WERI-Rb-1 (cell line): Measurements from ENCODE around the gene KCNH3.
A peak's percentile ranks its signal among the peaks of the same experiment; 100 is the strongest.

Experiments
- DNase-seq: peaks from one replicate; pipeline ENCODE4 v3.0.0-alpha.2; 2020
- H3K27ac ChIP-seq: fragments of 250-450 bp; sonication (Bioruptor Pico); 2 replicates; pipeline ENCODE4 v1.5.1; 2020; ENCODE audit warnings: mild to moderate bottlenecking, moderate library complexity
- H3K27me3 ChIP-seq: fragments of 250-450 bp; sonication (Bioruptor Pico); 2 replicates; pipeline ENCODE4 v1.5.1; 2021; ENCODE audit warnings: mild to moderate bottlenecking, low read depth, moderate library complexity; ENCODE audit not compliant: insufficient read depth, severe bottlenecking
- H3K36me3 ChIP-seq: fragments of 250-450 bp; sonication (Bioruptor Pico); 2 replicates; pipeline ENCODE4 v1.5.1; 2020; ENCODE audit warnings: mild to moderate bottlenecking, moderate library complexity
- H3K4me3 ChIP-seq: 2 replicates; pipeline ENCODE4 v1.5.1; 2011; ENCODE audit warnings: low read depth, mild to moderate bottlenecking, control low read depth, low read length
- H3K9me3 ChIP-seq: fragments of 250-450 bp; sonication (Bioruptor Pico); 2 replicates; pipeline ENCODE4 v1.5.1; 2021; ENCODE audit warnings: mild to moderate bottlenecking, moderate library complexity; ENCODE audit not compliant: severe bottlenecking
- TF ChIP-seq, protein P1 (sequence below): IDR thresholded peaks from 2 replicates; pipeline ENCODE4 v1.5.1; 2011; ENCODE audit warnings: low read depth, mild to moderate bottlenecking, control low read depth, inconsistent platforms, low read length

Gene KCNH3, protein sequence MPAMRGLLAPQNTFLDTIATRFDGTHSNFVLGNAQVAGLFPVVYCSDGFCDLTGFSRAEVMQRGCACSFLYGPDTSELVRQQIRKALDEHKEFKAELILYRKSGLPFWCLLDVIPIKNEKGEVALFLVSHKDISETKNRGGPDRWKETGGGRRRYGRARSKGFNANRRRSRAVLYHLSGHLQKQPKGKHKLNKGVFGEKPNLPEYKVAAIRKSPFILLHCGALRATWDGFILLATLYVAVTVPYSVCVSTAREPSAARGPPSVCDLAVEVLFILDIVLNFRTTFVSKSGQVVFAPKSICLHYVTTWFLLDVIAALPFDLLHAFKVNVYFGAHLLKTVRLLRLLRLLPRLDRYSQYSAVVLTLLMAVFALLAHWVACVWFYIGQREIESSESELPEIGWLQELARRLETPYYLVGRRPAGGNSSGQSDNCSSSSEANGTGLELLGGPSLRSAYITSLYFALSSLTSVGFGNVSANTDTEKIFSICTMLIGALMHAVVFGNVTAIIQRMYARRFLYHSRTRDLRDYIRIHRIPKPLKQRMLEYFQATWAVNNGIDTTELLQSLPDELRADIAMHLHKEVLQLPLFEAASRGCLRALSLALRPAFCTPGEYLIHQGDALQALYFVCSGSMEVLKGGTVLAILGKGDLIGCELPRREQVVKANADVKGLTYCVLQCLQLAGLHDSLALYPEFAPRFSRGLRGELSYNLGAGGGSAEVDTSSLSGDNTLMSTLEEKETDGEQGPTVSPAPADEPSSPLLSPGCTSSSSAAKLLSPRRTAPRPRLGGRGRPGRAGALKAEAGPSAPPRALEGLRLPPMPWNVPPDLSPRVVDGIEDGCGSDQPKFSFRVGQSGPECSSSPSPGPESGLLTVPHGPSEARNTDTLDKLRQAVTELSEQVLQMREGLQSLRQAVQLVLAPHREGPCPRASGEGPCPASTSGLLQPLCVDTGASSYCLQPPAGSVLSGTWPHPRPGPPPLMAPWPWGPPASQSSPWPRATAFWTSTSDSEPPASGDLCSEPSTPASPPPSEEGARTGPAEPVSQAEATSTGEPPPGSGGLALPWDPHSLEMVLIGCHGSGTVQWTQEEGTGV

DNA sequence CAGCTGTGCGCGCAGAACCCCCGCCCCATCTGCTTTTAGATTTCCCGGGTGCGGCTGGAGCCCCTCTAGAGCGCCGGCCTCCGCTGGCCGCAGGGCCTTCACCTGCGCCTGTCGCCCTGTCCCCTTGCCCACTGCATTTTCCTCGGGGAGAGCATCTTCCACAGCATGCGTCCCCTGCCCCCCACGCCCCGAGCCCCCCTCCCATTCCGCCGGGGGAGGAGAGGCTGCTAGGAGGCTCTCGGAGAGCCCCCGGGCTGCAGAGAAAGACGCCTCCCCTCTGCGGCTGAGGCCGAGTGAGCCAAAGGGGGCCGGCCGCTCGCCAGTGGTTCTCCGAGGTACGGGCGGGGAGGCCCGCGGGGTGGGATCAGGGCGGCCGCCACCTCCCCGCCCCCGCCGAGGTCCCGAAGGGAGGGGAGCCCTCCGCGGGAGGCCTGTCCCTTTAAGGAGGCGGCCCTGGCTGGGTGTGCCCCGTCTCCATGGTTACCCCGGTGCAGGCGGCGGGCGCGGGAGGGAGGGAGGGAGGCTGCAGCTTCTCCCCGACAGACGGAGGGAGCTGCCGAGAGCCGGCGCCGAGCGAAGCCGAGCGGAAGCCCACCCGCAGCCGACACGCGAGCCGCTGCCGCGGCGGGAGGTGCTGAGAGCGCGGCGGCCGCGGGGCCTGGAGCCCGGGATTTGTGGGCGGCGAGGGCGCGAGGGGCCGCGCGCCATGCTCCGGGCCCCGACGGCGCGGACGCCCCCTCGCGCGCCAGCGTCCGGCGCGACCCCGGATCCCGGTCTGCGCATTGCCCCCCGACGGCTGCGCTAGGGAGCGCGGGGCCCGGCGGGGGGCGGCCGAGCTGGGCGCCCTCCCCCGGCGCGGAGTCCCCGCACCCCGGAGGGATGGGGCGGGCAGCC is at the start of gene KCNH3:
Gene KCNH3, plus strand, starts transcription at position 521 of the 894 bp plus-strand sequence. CDS start 387 bp downstream, outside the sequence.
- Histone ChIP-seq H3K4me3 (peak within 1 kb of the TSS; percentile 62), H3K36me3 (no peaks in the 10 kb centered on the region), H3K27me3 (peaks cover 8% of the 10 kb centered on the region), H3K9me3 (no peaks in the 10 kb centered on the region), H3K27ac (no peak within 1 kb of the TSS)
- TF ChIP-seq, protein P1, sequence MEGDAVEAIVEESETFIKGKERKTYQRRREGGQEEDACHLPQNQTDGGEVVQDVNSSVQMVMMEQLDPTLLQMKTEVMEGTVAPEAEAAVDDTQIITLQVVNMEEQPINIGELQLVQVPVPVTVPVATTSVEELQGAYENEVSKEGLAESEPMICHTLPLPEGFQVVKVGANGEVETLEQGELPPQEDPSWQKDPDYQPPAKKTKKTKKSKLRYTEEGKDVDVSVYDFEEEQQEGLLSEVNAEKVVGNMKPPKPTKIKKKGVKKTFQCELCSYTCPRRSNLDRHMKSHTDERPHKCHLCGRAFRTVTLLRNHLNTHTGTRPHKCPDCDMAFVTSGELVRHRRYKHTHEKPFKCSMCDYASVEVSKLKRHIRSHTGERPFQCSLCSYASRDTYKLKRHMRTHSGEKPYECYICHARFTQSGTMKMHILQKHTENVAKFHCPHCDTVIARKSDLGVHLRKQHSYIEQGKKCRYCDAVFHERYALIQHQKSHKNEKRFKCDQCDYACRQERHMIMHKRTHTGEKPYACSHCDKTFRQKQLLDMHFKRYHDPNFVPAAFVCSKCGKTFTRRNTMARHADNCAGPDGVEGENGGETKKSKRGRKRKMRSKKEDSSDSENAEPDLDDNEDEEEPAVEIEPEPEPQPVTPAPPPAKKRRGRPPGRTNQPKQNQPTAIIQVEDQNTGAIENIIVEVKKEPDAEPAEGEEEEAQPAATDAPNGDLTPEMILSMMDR, result no peak
- DNase-seq, result peak; percentile 92

DNA sequence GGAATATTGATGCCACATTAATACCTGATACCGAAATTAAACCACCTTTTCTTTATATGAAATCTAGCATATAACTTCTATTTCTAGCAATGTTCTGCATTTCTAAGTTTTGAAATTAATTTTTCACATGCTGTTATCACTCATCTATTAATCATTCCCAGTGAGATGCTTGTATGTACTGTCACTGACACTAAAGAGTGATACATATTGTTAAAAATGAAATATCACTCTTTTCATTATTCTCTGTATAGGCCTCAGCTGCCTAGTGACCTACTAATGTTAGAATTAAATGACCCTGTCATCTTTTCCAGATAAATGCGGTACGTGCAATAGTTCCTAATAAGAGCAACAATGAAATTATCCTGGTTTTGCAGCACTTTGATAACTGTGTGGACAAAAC is 49.7 kb upstream of the KCNH3 start:
- Histone ChIP-seq H3K27ac (no peak overlapping the region), H3K4me3 (no peak overlapping the region), H3K9me3 (no peaks in the 10 kb centered on the region), H3K27me3 (no peaks in the 10 kb centered on the region), H3K36me3 (peaks cover 20% of the 10 kb centered on the region; the same call in 1 of the 2 replicates)
- TF ChIP-seq, protein P1, result no peak
- no peak for DNase-seq

DNA sequence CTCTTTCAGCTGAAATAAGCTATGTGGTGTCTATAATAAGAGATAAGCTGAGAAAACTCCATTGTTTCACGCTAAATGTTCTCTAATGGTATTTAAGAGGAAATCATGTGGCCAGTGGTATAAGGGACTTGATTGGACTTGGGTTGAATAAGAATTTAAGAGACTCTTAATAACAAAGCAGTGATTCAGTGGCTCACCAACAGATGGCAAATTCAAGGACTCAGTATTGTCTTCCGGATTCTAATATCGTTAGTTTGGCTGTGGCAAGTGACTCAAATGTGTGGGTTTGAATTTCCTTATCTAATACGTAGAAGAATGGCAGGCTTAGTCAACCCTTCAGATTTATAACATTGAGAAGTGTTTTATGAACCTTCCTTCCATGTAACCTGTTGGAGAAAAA is 49.1 kb upstream of the KCNH3 start:
- Histone ChIP-seq H3K4me3 (no peak overlapping the region), H3K9me3 (no peaks in the 10 kb centered on the region), H3K27me3 (no peaks in the 10 kb centered on the region), H3K36me3 (peaks cover 16% of the 10 kb centered on the region; the same call in 1 of the 2 replicates), H3K27ac (no peak overlapping the region)
- TF ChIP-seq, protein P1, result no peak
- DNase-seq, result no peak

DNA sequence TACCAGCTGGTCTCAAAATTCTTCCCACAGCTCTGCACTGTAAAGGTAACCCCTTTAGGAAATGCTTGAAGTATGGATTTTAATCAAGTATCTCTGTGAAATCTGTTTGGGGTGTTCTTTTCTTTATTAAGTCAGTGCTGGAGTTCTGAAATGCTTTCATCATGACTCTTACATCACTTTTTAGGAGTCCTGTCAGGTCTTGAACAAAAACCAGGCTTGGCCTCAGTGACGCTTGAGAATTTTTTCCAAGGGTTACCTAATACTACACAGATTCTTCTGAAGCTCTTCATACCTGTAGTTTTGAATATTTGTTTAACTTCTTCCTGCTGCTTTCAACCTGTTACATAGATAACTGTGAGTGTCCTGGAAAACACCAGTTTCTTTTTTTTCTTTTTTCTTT is 47.0 kb upstream of the KCNH3 start:
- H3K27ac ChIP-seq, result no peak overlapping the region
- no peaks in the 10 kb centered on the region for H3K9me3 ChIP-seq
- no peak overlapping the region for H3K4me3 ChIP-seq
- H3K27me3 ChIP-seq, result no peaks in the 10 kb centered on the region
- no peak for DNase-seq
- TF ChIP-seq, protein P1, result no peak
- peaks cover 2% of the 10 kb centered on the region; the same call in 1 of the 2 replicates for H3K36me3 ChIP-seq

DNA sequence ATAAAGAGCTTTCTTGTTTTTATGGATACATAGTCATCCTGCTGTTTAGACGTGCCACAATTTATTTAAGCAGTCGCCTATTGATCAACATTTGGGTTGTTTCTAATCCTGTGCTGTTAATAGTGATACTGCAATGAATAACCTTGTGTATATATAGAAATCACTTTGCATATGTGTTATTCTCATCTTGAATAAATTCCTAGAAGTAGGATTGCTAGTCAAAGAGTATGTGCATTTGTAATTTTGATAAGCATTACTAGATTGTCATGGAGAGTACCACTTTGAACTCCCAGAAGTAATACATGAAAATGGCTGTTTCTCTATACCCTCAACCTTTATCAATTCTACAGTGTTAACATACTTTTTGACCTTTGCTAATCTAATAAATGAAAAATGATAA is 44.9 kb upstream of the KCNH3 start:
- Histone ChIP-seq H3K4me3 (no peak overlapping the region), H3K36me3 (no peaks in the 10 kb centered on the region; the same call in none of the 2 replicates), H3K9me3 (no peaks in the 10 kb centered on the region), H3K27ac (no peak overlapping the region), H3K27me3 (no peaks in the 10 kb centered on the region)
- TF ChIP-seq, protein P1, result no peak
- no peak for DNase-seq
